ENCODE data around the gene WDR43. TPM values are rescaled to one million over a fixed set of nuclear protein-coding genes. Genes with fewer than 3 reads are reported as not detected.

The WDR43 gene
- total and polyA plus RNA-seq, 9 donors = 21.4 to 37.3 (median 31.2) TPM

DNA sequence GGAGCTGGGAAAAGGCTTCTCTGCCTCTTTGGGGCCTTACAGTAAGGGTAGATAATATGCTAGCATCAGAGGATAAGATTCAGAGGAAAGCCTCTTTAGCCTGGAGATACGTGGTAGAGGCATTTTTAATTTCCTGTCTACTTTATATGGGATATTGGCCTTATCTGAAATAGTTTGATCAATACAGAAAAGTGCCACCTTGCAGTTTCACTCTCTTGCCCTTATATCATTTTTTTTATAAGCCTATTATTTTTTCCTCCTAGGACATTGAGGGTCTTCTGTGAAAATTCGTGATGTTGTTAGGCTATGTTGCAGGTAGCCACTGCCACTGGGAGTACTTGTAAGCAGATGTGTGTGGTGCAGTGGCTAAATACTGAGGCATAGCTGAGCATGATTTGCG lies 46.5 kb downstream of the WDR43 start:
- WGBS (ENCODE audit: insufficient coverage) = 80% methylated on average over 1 of the region's 3 CpGs
- Histone ChIP-seq H3K4me3 (ENCODE audit: low read length) (no peak overlapping the region), H3K4me1 (ENCODE audit: control insufficient read depth, insufficient read depth, low read length) (no peaks in the 10 kb centered on the region), H3K36me3 (ENCODE audit: control insufficient read depth, insufficient read depth, low read length) (peaks cover 54% of the 10 kb centered on the region), H3K27me3 (ENCODE audit: control insufficient read depth, insufficient read depth, low read length) (no peaks in the 10 kb centered on the region), H3K27ac (ENCODE audit: low read length) (no peak overlapping the region), H3K9me3 (replicated peaks; ENCODE audit: control insufficient read depth, low read depth, low read length) (no peaks in the 10 kb centered on the region)
- no peak for DNase-seq

GRCh38 chr2:28944535-28945248 lies 50.2 kb downstream of the WDR43 start:
- no peaks in the 10 kb centered on the region for H3K4me1 ChIP-seq (ENCODE audit: control insufficient read depth, insufficient read depth, low read length)
- no peaks in the 10 kb centered on the region for H3K27me3 ChIP-seq (ENCODE audit: control insufficient read depth, insufficient read depth, low read length)
- H3K36me3 ChIP-seq (ENCODE audit: control insufficient read depth, insufficient read depth, low read length) = peaks cover 45% of the 10 kb centered on the region
- H3K4me3 ChIP-seq (ENCODE audit: low read length) = no peak overlapping the region
- DNase-seq = no peak
- 93% methylated on average over 12 of the region's 14 CpGs for WGBS (ENCODE audit: insufficient coverage)
- H3K9me3 ChIP-seq (replicated peaks; ENCODE audit: control insufficient read depth, low read depth, low read length) = no peaks in the 10 kb centered on the region
- no peak overlapping the region for H3K27ac ChIP-seq (ENCODE audit: low read length)

- no CpG with 5 or more reads among the region's 2 CpGs for WGBS (ENCODE audit: insufficient coverage)
- no peak for DNase-seq
- no peaks in the 10 kb centered on the region for H3K4me1 ChIP-seq (ENCODE audit: control insufficient read depth, insufficient read depth, low read length)
- H3K9me3 ChIP-seq (replicated peaks; ENCODE audit: control insufficient read depth, low read depth, low read length) = no peaks in the 10 kb centered on the region
- H3K27me3 ChIP-seq (ENCODE audit: control insufficient read depth, insufficient read depth, low read length) = no peaks in the 10 kb centered on the region
- H3K27ac ChIP-seq (ENCODE audit: low read length) = no peak overlapping the region
- H3K36me3 ChIP-seq (ENCODE audit: control insufficient read depth, insufficient read depth, low read length) = peaks cover 26% of the 10 kb centered on the region
- H3K4me3 ChIP-seq (ENCODE audit: low read length) = no peak overlapping the region
Measured at GRCh38 chr2:28948160-28948559, 53.7 kb downstream of the WDR43 start.

DNA sequence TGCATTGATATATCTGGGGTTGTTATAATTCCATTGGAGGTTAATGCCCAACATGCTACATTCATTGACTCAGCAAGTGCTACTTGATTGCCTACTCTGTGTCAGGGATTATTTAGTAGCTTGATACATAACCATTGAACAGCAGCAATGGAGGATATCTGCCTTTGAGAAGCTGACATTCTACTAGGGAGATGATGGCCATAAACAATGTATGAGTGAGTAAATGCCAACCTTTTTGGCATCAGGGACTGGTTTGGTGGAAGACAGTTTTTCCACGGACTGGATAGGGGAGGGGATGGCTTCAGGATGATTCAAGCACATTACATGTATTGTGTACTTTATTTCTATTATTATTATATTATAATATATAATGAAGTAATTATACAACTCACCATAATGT lies 54.7 kb downstream of the WDR43 start:
- H3K27me3 ChIP-seq (ENCODE audit: control insufficient read depth, insufficient read depth, low read length) = no peaks in the 10 kb centered on the region
- H3K27ac ChIP-seq (ENCODE audit: low read length) = no peak overlapping the region
- no CpG with 5 or more reads among the region's 1 CpG for WGBS (ENCODE audit: insufficient coverage)
- no peaks in the 10 kb centered on the region for H3K4me1 ChIP-seq (ENCODE audit: control insufficient read depth, insufficient read depth, low read length)
- peaks cover 18% of the 10 kb centered on the region for H3K36me3 ChIP-seq (ENCODE audit: control insufficient read depth, insufficient read depth, low read length)
- DNase-seq = no peak
- no peak overlapping the region for H3K4me3 ChIP-seq (ENCODE audit: low read length)
- H3K9me3 ChIP-seq (replicated peaks; ENCODE audit: control insufficient read depth, low read depth, low read length) = no peaks in the 10 kb centered on the region

- Histone ChIP-seq H3K4me3 (ENCODE audit: low read length) (no peak overlapping the region), H3K4me1 (ENCODE audit: control insufficient read depth, insufficient read depth, low read length) (no peaks in the 10 kb centered on the region), H3K27ac (ENCODE audit: low read length) (no peak overlapping the region), H3K9me3 (replicated peaks; ENCODE audit: control insufficient read depth, low read depth, low read length) (no peaks in the 10 kb centered on the region), H3K36me3 (ENCODE audit: control insufficient read depth, insufficient read depth, low read length) (peaks cover 15% of the 10 kb centered on the region), H3K27me3 (ENCODE audit: control insufficient read depth, insufficient read depth, low read length) (no peaks in the 10 kb centered on the region)
- no peak for DNase-seq
- 88% methylated on average over 11 of the region's 11 CpGs for WGBS (ENCODE audit: insufficient coverage)
Measured at GRCh38 chr2:28949617-28950305, 55.3 kb downstream of the WDR43 start.

DNA sequence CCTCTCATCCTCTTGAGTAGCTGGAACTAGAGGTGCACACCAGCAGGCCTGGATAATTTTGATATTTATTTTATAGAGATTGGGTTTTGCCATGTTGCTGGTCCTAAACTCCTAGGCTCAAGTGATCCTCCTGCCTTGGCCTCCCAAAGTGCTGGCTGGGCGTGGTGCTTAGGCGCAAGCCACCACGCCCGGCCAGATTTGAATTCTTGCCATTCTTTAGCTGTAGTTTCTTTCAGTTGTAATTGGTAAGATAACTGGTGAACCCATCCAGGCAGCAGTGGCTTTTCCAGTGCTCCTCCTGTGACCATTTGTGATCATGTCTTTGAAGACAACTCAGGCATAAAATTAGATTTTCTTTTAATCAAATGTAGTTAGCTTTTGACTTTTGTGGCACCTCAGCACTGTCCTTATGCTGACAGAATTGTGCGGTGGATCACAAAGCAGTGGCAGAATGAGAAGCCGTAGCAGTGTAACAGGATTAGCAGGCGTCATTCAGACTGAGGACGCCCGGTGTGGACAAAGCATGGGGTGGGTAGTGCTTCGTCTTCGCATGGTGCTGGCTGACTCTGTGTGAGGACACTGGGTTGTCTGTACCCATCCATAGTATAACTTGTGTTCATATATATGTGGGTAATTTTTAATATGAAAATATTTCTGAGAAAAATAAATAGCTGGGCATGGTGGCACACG lies 56.6 kb downstream of the WDR43 start:
- Histone ChIP-seq H3K4me3 (ENCODE audit: low read length) (no peak overlapping the region), H3K9me3 (replicated peaks; ENCODE audit: control insufficient read depth, low read depth, low read length) (no peaks in the 10 kb centered on the region), H3K4me1 (ENCODE audit: control insufficient read depth, insufficient read depth, low read length) (no peaks in the 10 kb centered on the region), H3K27me3 (ENCODE audit: control insufficient read depth, insufficient read depth, low read length) (no peaks in the 10 kb centered on the region), H3K36me3 (ENCODE audit: control insufficient read depth, insufficient read depth, low read length) (peaks cover 9% of the 10 kb centered on the region), H3K27ac (ENCODE audit: low read length) (no peak overlapping the region)
- DNase-seq = no peak
- WGBS (ENCODE audit: insufficient coverage) = 95% methylated on average over 4 of the region's 12 CpGs

DNA sequence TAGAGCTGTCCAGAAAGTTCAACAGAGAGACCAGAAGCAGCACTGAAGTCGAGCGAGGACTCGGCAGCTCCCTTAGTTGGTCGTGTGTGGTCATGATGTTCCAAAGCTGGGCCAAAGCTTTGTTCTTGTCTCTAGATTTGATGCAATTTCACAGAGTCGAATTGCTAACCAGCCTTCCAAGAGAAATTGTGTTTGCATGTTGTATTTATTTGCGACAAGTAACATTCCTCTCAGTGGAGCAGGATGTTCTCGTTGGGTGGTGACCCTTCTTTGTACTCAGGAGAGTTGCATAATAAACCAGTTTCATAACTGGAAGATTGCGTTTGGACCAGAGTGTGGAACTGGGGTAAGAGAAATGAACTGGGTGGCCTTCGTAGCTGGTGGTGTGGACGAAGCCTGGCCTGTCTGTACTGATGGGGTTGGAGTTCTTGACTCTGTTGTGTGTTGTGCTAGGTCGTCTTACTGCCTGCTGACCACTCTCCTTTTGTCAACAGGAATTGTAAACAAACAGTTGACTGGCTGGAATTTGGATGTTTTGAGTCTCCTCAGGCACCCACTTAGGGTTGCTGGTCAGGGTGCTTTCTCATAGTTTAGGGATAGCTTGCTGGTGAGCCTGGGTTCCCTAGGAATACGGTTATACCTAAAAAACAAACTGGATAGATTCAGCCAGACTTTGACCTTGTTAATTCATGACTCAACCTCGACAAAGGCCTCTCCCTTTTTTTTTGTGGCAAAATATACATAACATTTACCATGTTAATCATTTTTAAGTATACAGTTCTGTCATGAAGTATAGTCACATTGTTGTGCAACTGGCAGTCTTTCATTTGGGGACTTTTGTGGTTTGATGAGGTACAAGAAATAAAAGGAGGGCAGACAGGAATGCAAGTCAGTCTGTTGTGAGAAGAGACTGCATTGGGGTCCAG lies 57.7 kb downstream of the WDR43 start:
- Histone ChIP-seq H3K9me3 (replicated peaks; ENCODE audit: control insufficient read depth, low read depth, low read length) (no peaks in the 10 kb centered on the region), H3K36me3 (ENCODE audit: control insufficient read depth, insufficient read depth, low read length) (peaks cover 5% of the 10 kb centered on the region), H3K4me3 (ENCODE audit: low read length) (no peak overlapping the region), H3K27me3 (ENCODE audit: control insufficient read depth, insufficient read depth, low read length) (no peaks in the 10 kb centered on the region), H3K4me1 (ENCODE audit: control insufficient read depth, insufficient read depth, low read length) (no peaks in the 10 kb centered on the region), H3K27ac (ENCODE audit: low read length) (no peak overlapping the region)
- WGBS (ENCODE audit: insufficient coverage) = 76% methylated on average over 8 of the region's 13 CpGs
- DNase-seq = no peak

GRCh38 chr2:28952836-28953211 lies 58.4 kb downstream of the WDR43 start:
- no peak overlapping the region for H3K4me3 ChIP-seq (ENCODE audit: low read length)
- no peak for DNase-seq
- H3K4me1 ChIP-seq (ENCODE audit: control insufficient read depth, insufficient read depth, low read length) = no peaks in the 10 kb centered on the region
- WGBS (ENCODE audit: insufficient coverage) = 25% methylated on average over 4 of the region's 6 CpGs
- H3K27me3 ChIP-seq (ENCODE audit: control insufficient read depth, insufficient read depth, low read length) = no peaks in the 10 kb centered on the region
- H3K36me3 ChIP-seq (ENCODE audit: control insufficient read depth, insufficient read depth, low read length) = peaks cover 4% of the 10 kb centered on the region
- no peaks in the 10 kb centered on the region for H3K9me3 ChIP-seq (replicated peaks; ENCODE audit: control insufficient read depth, low read depth, low read length)
- H3K27ac ChIP-seq (ENCODE audit: low read length) = no peak overlapping the region

- DNase-seq = no peak
- WGBS (ENCODE audit: insufficient coverage) = 43% methylated on average over 5 of the region's 5 CpGs
Measured at GRCh38 chr2:28955467-28955866, 61.0 kb downstream of the WDR43 start.

More at GRCh38 chr2:28955467-28955866, 61.0 kb downstream of the WDR43 start:
- Histone ChIP-seq H3K4me3 (ENCODE audit: low read length) (no peak overlapping the region), H3K27me3 (ENCODE audit: control insufficient read depth, insufficient read depth, low read length) (no peaks in the 10 kb centered on the region), H3K9me3 (replicated peaks; ENCODE audit: control insufficient read depth, low read depth, low read length) (no peaks in the 10 kb centered on the region), H3K27ac (ENCODE audit: low read length) (no peak overlapping the region), H3K36me3 (ENCODE audit: control insufficient read depth, insufficient read depth, low read length) (no peaks in the 10 kb centered on the region), H3K4me1 (ENCODE audit: control insufficient read depth, insufficient read depth, low read length) (peaks cover 3% of the 10 kb centered on the region)

All from muscle of leg (tissue), 11 donors.